Nephron progenitor cell (in vitro differentiated cells): ENCODE results near the gene TNRC6B.

Experiments used
- DNase-seq: peaks from one replicate; pipeline ENCODE4 v3.0.0; 2021
- H3K27ac Mint-ChIP-seq: 2 replicates; pipeline ENCODE4 v1.8.0; 2021; ENCODE audit warnings: mild to moderate bottlenecking, moderate library complexity, mixed read lengths
- H3K27me3 Mint-ChIP-seq: 2 replicates; pipeline ENCODE4 v1.8.0; 2021; ENCODE audit warnings: mild to moderate bottlenecking, low read depth, mixed read lengths; ENCODE audit not compliant: poor library complexity
- H3K36me3 Mint-ChIP-seq: 2 replicates; pipeline ENCODE4 v1.8.0; 2021; ENCODE audit warnings: low read depth, mixed read lengths
- H3K4me1 Mint-ChIP-seq: 2 replicates; pipeline ENCODE4 v1.8.0; 2021; ENCODE audit warnings: mixed read lengths
- H3K4me3 Mint-ChIP-seq: 2 replicates; pipeline ENCODE4 v1.8.0; 2021; ENCODE audit warnings: mild to moderate bottlenecking, moderate library complexity, mixed read lengths
- H3K9me3 Mint-ChIP-seq: 2 replicates; pipeline ENCODE4 v1.8.0; 2021; ENCODE audit warnings: mild to moderate bottlenecking, moderate library complexity, mixed read lengths
- CTCF ChIP-seq: fragments of 200-600 bp; sonication (generic); IDR thresholded peaks from 2 replicates; pipeline ENCODE4 v1.5.0; 2021; ENCODE audit warnings: antibody characterized with exemption

TNRC6B gene

GRCh38 chr22:40330086-40330485 is 152.4 kb downstream of the TNRC6B start:
- Mint-ChIP-seq H3K27me3 (no peaks in the 10 kb centered on the region), H3K36me3 (peaks cover 28% of the 10 kb centered on the region), H3K9me3 (no peaks in the 10 kb centered on the region), H3K4me3 (no peak overlapping the region), H3K4me1 (peaks cover 76% of the 10 kb centered on the region), H3K27ac (peak overlapping the region; percentile 97)
- TF ChIP-seq CTCF: no peak
- no peak for DNase-seq

DNA sequence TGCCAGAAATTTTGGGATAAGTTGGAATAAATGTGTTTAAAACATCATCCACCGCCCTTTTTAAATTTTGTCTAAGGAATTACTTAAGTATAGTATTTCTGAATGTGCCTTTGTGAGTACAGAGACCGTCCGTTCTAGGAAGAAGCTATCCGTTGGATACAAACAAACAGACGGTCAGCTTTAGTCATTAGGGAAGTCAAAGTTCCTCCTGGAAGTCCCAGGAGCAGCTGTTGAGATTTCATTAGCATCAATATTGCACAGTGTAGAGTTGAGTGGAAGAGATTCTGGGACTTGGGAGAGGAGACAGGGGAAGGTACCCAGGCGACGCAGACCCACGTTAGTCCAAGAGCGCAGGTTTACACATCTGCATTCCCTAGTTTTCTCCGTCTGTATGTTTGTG is 152.9 kb downstream of the TNRC6B start:
- Mint-ChIP-seq H3K9me3 (no peaks in the 10 kb centered on the region), H3K27me3 (no peaks in the 10 kb centered on the region), H3K4me1 (peaks cover 76% of the 10 kb centered on the region), H3K27ac (peak overlapping the region; percentile 61), H3K36me3 (peaks cover 23% of the 10 kb centered on the region), H3K4me3 (no peak overlapping the region)
- TF ChIP-seq CTCF: no peak
- DNase-seq: no peak

GRCh38 chr22:40331706-40332105 is 154.0 kb downstream of the TNRC6B start:
- no peak for TF ChIP-seq CTCF
- H3K27ac Mint-ChIP-seq: peak overlapping the region; percentile 76
- H3K36me3 Mint-ChIP-seq: peaks cover 31% of the 10 kb centered on the region
- H3K27me3 Mint-ChIP-seq: no peaks in the 10 kb centered on the region
- no peak overlapping the region for H3K4me3 Mint-ChIP-seq
- no peak for DNase-seq
- no peaks in the 10 kb centered on the region for H3K9me3 Mint-ChIP-seq
- peaks cover 70% of the 10 kb centered on the region for H3K4me1 Mint-ChIP-seq

DNA sequence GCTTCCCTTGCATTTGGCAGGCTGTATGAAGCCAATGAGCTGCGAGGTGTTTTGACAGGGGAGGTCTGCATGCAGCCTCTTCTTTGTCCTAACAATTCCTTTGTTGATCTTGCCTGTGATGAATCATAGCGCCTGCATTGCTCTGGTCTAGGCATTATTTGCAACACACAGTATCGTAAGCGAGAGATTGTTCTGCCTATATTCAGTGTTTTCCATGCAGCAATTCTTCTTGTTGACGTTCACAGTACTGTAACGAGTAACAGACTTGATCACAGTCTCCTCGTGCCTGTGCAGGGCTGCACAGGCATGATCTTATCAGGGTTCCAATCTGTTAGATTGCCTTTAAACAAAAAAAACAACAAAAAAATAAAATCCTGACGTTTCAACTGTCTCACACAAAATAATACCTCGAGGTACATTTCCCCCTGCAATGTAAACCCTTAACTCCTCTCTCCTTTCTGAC is 154.6 kb downstream of the TNRC6B start:
- H3K4me1 Mint-ChIP-seq: peaks cover 64% of the 10 kb centered on the region
- no peak for DNase-seq
- no peaks in the 10 kb centered on the region for H3K27me3 Mint-ChIP-seq
- H3K36me3 Mint-ChIP-seq: peaks cover 31% of the 10 kb centered on the region
- no peak overlapping the region for H3K4me3 Mint-ChIP-seq
- TF ChIP-seq CTCF: no peak
- H3K9me3 Mint-ChIP-seq: no peaks in the 10 kb centered on the region
- peak overlapping the region; percentile 76 for H3K27ac Mint-ChIP-seq

- peaks cover 53% of the 10 kb centered on the region for H3K4me1 Mint-ChIP-seq
These were observed 156.3 kb downstream of the TNRC6B start for GRCh38 chr22:40334060-40334459.

More at GRCh38 chr22:40334060-40334459, 156.3 kb downstream of the TNRC6B start:
- no peaks in the 10 kb centered on the region for H3K27me3 Mint-ChIP-seq
- TF ChIP-seq CTCF: no peak
- no peak for DNase-seq
- H3K9me3 Mint-ChIP-seq: no peaks in the 10 kb centered on the region
- peaks cover 38% of the 10 kb centered on the region for H3K36me3 Mint-ChIP-seq
- H3K27ac Mint-ChIP-seq: peak overlapping the region; percentile 70
- H3K4me3 Mint-ChIP-seq: no peak overlapping the region
